ENCODE results near the gene FUT7. TPM values are rescaled to one million over a fixed set of nuclear protein-coding genes. Genes with fewer than 3 reads are reported as not detected.
A peak's percentile ranks its signal among the peaks of the same experiment; 100 is the strongest.

Gene FUT7
- total and polyA plus RNA-seq, 2 of the 13 experiments (the other 11 are each of a cell fraction or from before 2014, with no cell fraction given): 0.05 TPM; not detected in 1

GRCh38 chr9:137055385-137056364, 23.8 kb upstream of the FUT7 start (continued):
- TF ChIP-seq KAT8 (CRISPR knock-in tag; IDR thresholded peaks at IDR 0.05): 0 out of 2 replicates have a peak, but pooled peaks have one; percentile 26
- TF ChIP-seq ZHX2 (IDR thresholded peaks at IDR 0.05; ENCODE audit: low read depth): no peak
- no peak; the same call in 1 of the 2 replicates for TF ChIP-seq ZHX2 (CRISPR knock-in tag; IDR thresholded peaks at IDR 0.05; ENCODE audit: borderline replicate concordance)
- TF ChIP-seq ZNF33B (CRISPR knock-in tag; IDR thresholded peaks at IDR 0.05): no peak
- no peak for TF ChIP-seq CREM (IDR thresholded peaks at IDR 0.05)
- no peak for TF ChIP-seq CREM (CRISPR knock-in tag; IDR thresholded peaks at IDR 0.05)
- TF ChIP-seq ISL2 (CRISPR knock-in tag; IDR thresholded peaks at IDR 0.05): no peak; the same call in none of the 2 replicates
- TF ChIP-seq ZSCAN5A (CRISPR knock-in tag; IDR thresholded peaks at IDR 0.05; ENCODE audit: borderline replicate concordance): no peak
- no peak for TF ChIP-seq GMEB2 (CRISPR knock-in tag; IDR thresholded peaks at IDR 0.05; ENCODE audit: low read depth)
- TF ChIP-seq ZNF142 (CRISPR knock-in tag; IDR thresholded peaks at IDR 0.05): no peak; the same call in 1 of the 2 replicates
- peak; percentile 90 for TF ChIP-seq HNF4G (IDR thresholded peaks at IDR 0.05; ENCODE audit: borderline replicate concordance, low read depth, low read length)
- peak; percentile 91 for TF ChIP-seq HNF4G (CRISPR knock-in tag; IDR thresholded peaks at IDR 0.05; ENCODE audit: borderline replicate concordance, low read depth)
- TF ChIP-seq FIP1L1 (IDR thresholded peaks at IDR 0.05; ENCODE audit: borderline replicate concordance, insufficient read depth, low read depth, low read length): no peak
